UCSD-AML1 (cell line): ENCODE results near the gene TEK.

ENCODE experiments used
- DNase-seq: peaks from one replicate; lab custom pipeline; 2025; ENCODE audit not compliant: unreplicated experiment; lab: John Stamatoyannopoulos, UW

Gene TEK

GRCh38 chr9:27176971-27177370 is 67.9 kb downstream of the TEK start:
- no peak for DNase-seq

DNA sequence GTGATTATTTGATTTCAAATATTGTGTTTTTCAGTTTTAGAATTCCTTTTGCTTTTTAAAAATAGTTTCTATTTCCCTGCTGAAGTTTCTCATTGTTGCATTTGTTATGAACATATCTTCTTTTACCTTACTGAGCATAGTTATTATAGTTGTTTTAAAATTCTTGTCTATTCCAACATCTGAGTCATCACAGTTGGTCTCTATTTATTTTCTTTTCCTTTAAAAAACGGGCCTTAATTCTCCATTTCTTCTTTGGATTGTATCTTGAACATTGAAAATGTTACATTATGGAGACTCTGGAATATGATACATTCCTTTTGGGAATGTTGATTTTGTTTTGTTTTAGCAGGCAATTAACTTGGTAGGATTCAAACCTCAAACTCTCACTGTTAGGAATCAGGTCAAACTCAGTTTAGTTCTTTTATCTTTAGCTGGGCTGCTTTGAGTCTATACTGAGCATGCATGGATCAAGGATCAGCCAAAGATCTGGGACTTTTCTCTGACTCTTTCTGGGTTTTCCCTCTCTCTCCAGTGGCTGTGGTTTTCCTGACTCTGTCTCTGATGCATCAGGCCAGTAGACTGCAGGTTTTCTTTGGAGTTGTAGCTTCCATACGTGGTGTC is 70.3 kb downstream of the TEK start:
- no peak for DNase-seq

GRCh38 chr9:27181381-27181780 is 72.4 kb downstream of the TEK start:
- no peak for DNase-seq

GRCh38 chr9:27182421-27182820 is 73.4 kb downstream of the TEK start:
- DNase-seq = no peak

- DNase-seq = no peak
Observed at GRCh38 chr9:27183131-27183530, 74.1 kb downstream of the TEK start.

DNA sequence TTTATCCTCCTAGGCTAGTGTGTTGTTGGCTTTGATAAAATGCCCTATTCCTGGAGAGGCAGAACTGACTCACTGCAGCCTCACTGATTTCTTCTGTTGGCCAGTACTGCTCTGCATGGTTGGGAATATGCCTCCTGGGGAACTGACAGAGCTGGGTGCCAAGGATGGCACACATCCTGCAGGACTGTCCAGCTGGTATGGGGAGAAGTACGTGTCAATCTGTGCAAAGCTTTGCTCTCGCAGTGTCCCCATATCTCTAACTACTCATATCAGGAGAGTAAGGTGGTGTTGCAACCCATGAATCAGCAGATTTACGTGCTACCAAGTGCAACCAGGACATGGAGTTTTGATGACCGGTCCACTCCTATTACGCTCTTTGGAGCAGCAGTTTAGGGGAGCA is 74.7 kb downstream of the TEK start:
- DNase-seq = no peak

DNA sequence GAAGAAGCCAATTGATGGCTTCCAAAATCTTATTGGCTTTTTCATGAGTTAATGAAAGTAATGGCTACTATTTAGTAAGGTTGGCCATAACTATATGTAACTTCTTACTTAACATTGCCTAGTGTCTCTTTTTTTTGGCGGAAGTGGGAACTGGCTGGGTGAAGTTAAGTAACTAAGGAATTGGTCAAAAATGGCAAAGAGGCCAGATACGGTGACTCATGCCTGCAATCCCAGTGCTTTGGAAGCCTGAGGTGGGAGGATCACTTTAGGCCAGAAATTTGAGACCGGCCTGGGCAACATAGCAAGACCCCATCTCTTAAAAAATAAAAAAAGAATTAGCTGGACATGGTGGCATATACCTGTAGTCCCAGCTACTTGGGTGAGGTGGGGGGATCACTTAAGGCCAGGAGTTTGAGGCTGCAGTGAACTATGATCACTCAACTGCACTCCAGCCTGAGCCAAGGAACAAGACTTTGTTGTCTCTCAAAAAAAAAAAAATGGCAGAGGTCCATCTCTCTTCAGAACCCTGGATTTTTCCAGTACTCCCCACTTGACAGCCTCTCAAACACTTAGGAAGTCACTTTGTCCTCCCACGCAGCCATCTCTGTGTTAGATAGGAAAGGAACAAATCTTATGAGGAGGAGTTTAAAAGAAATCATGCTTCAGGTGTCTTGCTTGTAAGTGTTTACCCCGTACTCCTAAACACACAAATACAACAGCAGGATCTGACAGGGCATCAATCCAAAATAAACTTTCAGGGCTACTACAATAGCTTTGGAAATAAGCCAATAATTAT is 75.7 kb downstream of the TEK start:
- DNase-seq = no peak

DNA sequence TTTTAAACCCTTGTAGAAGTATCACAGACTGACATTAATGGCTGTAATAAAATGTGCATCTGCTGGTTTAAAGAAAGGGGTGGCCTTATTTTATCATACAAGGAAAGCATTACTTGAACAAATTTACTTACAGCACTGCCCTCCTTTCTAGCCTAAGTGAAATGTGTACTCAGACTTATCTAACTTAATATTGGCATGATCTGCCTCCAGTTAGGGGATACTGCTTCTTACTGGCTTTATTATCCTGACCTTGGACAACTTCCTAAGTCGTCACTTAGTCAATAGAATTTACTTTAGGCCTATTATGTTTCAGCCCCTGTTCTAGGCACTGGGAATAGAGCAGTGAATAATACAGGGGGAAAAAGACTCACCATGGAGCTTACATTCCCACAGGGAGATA is 79.4 kb downstream of the TEK start:
- DNase-seq = no peak

DNA sequence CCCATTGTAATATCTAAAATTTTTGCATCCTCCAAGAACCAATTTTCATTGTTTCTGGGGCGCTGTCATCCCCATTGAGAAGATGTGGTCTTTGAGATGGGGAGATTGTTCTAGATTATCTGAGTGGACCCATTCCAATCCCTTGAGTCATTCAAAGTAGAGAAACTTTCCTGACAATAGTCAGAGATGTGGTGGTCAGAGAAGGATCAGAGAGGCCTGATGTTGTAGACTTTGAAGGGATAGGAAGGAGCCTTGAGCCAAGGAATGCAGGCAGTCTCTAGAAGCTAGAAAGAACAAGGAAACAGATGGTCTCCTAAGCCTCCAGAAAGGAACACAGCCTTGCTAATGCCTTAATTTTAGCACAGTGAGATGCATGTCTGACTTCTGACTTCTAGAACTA is 80.4 kb downstream of the TEK start:
- no peak for DNase-seq

DNA sequence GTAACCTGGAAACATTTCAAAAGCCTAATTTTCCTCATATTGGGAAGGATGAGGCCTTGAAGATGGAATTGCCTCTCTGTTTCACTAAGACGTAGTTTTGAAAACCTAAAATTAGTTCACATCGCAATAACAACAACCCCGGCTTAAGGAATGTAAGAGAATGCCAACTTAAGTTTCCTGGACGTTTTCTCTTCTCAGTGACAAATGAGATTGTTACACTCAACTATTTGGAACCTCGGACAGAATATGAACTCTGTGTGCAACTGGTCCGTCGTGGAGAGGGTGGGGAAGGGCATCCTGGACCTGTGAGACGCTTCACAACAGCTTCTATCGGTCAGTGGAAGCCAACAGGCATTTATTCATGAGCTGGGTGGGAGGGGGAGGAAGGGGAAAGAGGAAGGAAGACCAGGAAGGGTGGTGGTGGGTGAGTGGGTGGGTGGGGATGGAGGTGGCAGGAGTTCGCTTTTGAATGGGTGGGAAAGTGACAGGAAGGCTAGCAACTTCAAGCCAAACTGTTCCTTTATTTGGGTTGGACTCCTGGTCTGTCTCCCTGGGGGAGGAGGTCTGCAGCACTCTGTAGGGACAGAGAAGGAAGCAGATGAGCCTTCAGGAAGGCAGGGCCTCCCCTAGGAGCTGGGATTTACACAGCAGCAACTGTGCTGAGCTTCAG is 83.4 kb downstream of the TEK start:
- peak; percentile 24 for DNase-seq

GRCh38 chr9:27193886-27194285 is 84.9 kb downstream of the TEK start:
- DNase-seq = no peak

- DNase-seq = no peak
Observed at GRCh38 chr9:27194401-27195091, 85.5 kb downstream of the TEK start.

GRCh38 chr9:27195191-27195590 is 86.2 kb downstream of the TEK start:
- DNase-seq = no peak

DNA sequence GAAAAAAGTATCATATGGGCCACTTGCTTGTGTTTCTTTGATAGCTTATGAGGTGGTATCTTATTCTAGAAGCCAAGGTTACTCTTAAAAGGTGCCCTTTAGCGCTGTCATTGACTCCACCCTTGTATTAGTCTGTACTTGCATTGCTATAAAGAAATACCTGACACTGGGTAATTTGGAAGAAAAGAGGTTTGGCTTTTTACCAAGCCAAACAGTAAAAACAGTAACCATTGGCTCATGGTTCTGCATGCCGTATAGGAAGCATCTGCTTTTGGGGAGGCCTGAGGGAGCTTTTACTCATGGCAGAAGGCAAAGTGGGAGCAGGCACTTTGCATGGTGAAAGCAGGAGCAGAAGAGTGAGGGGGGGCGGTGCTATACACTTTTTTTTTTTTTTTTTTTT is 87.4 kb downstream of the TEK start:
- DNase-seq = no peak

DNA sequence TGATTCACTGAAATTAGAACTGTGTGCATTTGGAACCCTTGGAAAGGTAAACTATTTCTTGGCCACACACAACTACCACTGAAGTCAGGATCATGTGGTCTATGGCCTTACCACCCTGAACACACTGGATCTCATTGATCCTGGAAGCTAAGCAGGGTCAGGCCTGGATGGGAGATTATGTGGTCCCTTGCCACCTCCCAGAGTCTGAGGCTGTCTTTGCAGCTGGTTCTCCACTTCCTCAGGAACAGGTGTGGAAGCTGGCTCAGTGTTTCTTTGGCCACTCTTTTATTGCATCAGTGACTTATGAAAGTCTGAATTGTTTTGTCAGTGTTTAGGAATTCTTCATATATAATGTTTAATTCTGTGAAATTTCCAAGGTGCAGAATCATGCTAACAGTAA is 89.2 kb downstream of the TEK start:
- peak; percentile 32 for DNase-seq

- DNase-seq = no peak
Observed at GRCh38 chr9:27202056-27202455, 93.0 kb downstream of the TEK start.

GRCh38 chr9:27203783-27204182 is 94.8 kb downstream of the TEK start:
- no peak for DNase-seq

DNA sequence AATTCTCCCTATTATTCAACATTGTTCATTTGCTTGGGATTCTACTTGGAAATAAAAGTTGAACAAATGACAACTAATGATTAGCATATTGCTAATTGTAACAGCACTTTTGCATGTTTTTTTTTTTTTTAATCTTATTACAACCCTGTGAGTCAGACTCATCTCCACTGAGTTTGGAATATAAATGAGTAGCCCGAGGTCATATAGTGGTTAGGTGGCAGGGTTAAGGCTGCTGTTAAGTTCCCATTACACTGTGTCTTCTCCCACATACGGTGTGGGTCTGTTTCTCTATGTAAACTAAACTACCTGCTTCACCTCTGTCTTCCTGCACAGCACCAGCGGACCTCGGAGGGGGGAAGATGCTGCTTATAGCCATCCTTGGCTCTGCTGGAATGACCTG is 95.6 kb downstream of the TEK start:
- DNase-seq = no peak

- DNase-seq = no peak
Observed at GRCh38 chr9:27205198-27205597, 96.2 kb downstream of the TEK start.

GRCh38 chr9:27206041-27206440 is 97.0 kb downstream of the TEK start:
- no peak for DNase-seq

- no peak for DNase-seq
Observed at GRCh38 chr9:27209034-27209433, 100.0 kb downstream of the TEK start.

DNA sequence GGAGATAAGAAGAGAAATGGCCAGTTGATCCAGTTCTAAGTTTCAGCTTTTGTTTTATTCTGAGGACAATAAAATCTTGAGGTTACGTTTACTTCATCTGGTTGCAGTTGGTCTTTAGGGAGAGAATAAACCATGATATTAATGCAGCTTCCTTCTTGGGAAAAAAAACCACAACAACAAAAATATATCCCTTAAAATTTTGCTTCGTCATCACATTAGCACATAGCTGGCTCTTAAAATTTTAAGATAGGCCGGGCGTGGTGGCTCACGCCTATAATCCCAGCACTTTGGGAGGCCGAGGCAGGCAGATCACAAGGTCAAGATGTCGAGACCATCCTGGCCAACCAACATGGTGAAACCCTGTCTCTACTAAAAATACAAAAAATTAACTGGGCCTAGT is 101.6 kb downstream of the TEK start:
- DNase-seq = no peak
